ENCODE data around the gene OXGR1.

OXGR1 gene

GRCh38 chr13:96958286-96958891 lies 35.9 kb downstream of the OXGR1 start:
- no peak for DNase-seq

GRCh38 chr13:96952595-96952994 lies 41.7 kb downstream of the OXGR1 start:
- DNase-seq: no peak

GRCh38 chr13:96948127-96948526 lies 46.1 kb downstream of the OXGR1 start:
- no peak for DNase-seq

GRCh38 chr13:96947343-96947910 lies 46.8 kb downstream of the OXGR1 start:
- DNase-seq: no peak

GRCh38 chr13:96946709-96947311 lies 47.5 kb downstream of the OXGR1 start:
- DNase-seq: no peak

- DNase-seq: no peak
These were observed 53.3 kb downstream of the OXGR1 start for GRCh38 chr13:96940961-96941360.

GRCh38 chr13:96935901-96936300 lies 58.4 kb downstream of the OXGR1 start:
- DNase-seq: no peak

Data from DMS79 (cell line).